ENCODE results near the gene BRMS1.

BRMS1 gene

GRCh38 chr11:66333896-66334604, 10.9 kb downstream of the BRMS1 start:
- TF ChIP-seq CTCF (IDR thresholded peaks at IDR 0.05), result no peak
- H3K4me3 ChIP-seq, result no peak overlapping the region
- no peak overlapping the region for H3K27ac ChIP-seq
- DNase-seq (ENCODE audit: low spot score), result peak; percentile 70

GRCh38 chr11:66333220-66333877, 11.6 kb downstream of the BRMS1 start:
- no peak for TF ChIP-seq CTCF (IDR thresholded peaks at IDR 0.05)

GRCh38 chr11:66332371-66333219, 12.3 kb downstream of the BRMS1 start:
- DNase-seq (ENCODE audit: low spot score), result no peak
- H3K4me3 ChIP-seq, result no peak overlapping the region
- no peak overlapping the region for H3K27ac ChIP-seq
- TF ChIP-seq CTCF (IDR thresholded peaks at IDR 0.05), result no peak

More at GRCh38 chr11:66333220-66333877, 11.6 kb downstream of the BRMS1 start:
- peak; percentile 64 for DNase-seq (ENCODE audit: low spot score)
- Histone ChIP-seq H3K4me3 (no peak overlapping the region), H3K27ac (no peak overlapping the region)

- H3K27ac ChIP-seq, result no peak overlapping the region
- DNase-seq (ENCODE audit: low spot score), result no peak
- TF ChIP-seq CTCF (IDR thresholded peaks at IDR 0.05), result no peak
- no peak overlapping the region for H3K4me3 ChIP-seq
Observed at GRCh38 chr11:66331542-66332370, 13.1 kb downstream of the BRMS1 start.

- no peak for TF ChIP-seq CTCF (IDR thresholded peaks at IDR 0.05)
- Histone ChIP-seq H3K27ac (no peak overlapping the region), H3K4me3 (no peak overlapping the region)
- DNase-seq (ENCODE audit: low spot score), result no peak
Observed at GRCh38 chr11:66330931-66331330, 14.0 kb downstream of the BRMS1 start.

GRCh38 chr11:66329165-66329673, 15.7 kb downstream of the BRMS1 start:
- H3K4me3 ChIP-seq, result no peak overlapping the region
- no peak for TF ChIP-seq CTCF (IDR thresholded peaks at IDR 0.05)
- no peak for DNase-seq (ENCODE audit: low spot score)
- H3K27ac ChIP-seq, result no peak overlapping the region
